ENCODE measurements around the gene C2.

DNA sequence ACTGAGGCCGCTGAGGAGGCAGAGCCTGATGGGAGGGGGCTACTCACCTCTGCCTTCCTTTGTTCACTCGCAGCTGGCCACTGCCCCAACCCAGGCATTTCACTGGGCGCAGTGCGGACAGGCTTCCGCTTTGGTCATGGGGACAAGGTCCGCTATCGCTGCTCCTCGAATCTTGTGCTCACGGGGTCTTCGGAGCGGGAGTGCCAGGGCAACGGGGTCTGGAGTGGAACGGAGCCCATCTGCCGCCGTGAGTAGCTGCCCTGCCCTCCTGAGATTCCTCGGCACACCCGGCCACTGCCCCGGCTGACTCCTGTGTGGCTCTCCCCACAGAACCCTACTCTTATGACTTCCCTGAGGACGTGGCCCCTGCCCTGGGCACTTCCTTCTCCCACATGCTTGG, 6.0 kb downstream of the C2 start:
- TF ChIP-seq, protein P1, sequence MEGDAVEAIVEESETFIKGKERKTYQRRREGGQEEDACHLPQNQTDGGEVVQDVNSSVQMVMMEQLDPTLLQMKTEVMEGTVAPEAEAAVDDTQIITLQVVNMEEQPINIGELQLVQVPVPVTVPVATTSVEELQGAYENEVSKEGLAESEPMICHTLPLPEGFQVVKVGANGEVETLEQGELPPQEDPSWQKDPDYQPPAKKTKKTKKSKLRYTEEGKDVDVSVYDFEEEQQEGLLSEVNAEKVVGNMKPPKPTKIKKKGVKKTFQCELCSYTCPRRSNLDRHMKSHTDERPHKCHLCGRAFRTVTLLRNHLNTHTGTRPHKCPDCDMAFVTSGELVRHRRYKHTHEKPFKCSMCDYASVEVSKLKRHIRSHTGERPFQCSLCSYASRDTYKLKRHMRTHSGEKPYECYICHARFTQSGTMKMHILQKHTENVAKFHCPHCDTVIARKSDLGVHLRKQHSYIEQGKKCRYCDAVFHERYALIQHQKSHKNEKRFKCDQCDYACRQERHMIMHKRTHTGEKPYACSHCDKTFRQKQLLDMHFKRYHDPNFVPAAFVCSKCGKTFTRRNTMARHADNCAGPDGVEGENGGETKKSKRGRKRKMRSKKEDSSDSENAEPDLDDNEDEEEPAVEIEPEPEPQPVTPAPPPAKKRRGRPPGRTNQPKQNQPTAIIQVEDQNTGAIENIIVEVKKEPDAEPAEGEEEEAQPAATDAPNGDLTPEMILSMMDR (IDR thresholded peaks at IDR 0.05) = no peak
- no peak for TF ChIP-seq POLR2A (IDR thresholded peaks at IDR 0.05)
